ENCODE measurements around the gene EHD4.

EHD4 gene

DNA sequence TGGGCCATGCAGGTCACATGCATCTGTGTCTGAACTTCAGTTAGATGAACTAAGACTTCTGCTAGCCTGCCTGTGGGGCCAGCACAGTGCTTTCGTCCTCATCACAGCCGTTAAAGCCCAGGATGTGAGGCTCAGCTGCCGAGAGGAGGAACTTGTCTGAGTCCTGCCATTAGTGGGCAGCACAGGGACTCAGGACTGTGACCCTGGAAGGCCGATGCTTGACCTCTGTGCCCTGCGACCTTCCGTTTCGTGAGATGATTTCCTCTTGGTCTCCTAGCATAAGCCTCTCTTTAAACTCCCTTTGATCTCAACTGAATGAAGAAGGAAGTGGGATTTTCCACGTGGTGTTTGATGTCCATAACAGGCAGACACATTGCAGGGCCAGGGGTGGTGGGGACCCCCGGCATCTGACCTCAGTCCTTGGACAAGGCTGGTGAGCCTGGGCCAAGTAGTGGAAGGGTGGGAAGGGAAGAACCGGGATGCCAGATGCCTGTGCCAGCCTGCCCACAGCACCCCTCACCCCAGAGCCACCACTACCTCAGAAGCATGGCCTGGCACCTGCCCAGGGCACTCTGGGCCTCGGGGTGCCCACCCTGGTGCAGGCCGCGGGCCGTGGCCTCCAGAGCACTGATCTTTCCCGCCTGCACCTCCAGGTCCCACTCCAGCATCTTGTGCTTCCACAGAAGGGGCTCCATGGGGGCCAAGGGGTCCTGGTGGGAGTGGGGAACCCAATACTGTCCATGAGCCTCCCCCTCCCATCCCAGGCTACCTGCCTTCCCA is 112.1 kb downstream of the EHD4 start:
- TF ChIP-seq, protein P1, sequence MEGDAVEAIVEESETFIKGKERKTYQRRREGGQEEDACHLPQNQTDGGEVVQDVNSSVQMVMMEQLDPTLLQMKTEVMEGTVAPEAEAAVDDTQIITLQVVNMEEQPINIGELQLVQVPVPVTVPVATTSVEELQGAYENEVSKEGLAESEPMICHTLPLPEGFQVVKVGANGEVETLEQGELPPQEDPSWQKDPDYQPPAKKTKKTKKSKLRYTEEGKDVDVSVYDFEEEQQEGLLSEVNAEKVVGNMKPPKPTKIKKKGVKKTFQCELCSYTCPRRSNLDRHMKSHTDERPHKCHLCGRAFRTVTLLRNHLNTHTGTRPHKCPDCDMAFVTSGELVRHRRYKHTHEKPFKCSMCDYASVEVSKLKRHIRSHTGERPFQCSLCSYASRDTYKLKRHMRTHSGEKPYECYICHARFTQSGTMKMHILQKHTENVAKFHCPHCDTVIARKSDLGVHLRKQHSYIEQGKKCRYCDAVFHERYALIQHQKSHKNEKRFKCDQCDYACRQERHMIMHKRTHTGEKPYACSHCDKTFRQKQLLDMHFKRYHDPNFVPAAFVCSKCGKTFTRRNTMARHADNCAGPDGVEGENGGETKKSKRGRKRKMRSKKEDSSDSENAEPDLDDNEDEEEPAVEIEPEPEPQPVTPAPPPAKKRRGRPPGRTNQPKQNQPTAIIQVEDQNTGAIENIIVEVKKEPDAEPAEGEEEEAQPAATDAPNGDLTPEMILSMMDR (conservative IDR thresholded peaks at IDR 0.05): no peak
- TF ChIP-seq ZFX (IDR thresholded peaks at IDR 0.05): no peak
- no peak overlapping the region for H3K27ac ChIP-seq

GRCh38 chr15:41858756-41859155 is 113.6 kb downstream of the EHD4 start:
- no peak overlapping the region for H3K27ac ChIP-seq
- TF ChIP-seq, protein P1 (conservative IDR thresholded peaks at IDR 0.05): no peak
- TF ChIP-seq ZFX (IDR thresholded peaks at IDR 0.05): no peak

DNA sequence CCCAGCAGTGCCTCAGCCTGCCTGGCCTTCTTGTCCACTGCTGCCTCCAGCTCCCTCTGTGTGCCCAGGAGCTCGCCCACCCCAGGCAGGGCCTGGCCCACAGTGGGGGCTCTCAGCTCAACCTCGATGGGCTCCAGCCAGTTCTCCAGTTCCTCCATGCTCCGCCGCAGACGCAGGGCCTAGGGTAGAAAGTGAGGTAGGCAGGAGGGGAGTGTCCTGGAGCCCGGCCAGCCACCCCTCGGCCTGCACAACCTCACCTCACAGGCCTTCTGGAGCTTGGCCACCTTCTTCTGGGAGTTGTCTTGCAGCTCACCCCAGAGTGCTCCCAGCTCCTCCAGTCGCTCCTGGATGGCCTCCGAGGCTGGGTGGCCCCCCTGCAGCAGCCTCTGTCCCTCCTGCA is 115.0 kb downstream of the EHD4 start:
- no peak overlapping the region for H3K27ac ChIP-seq
- TF ChIP-seq, protein P1 (conservative IDR thresholded peaks at IDR 0.05): no peak
- TF ChIP-seq ZFX (IDR thresholded peaks at IDR 0.05): no peak

- no peak overlapping the region for H3K27ac ChIP-seq
- TF ChIP-seq, protein P1 (conservative IDR thresholded peaks at IDR 0.05): no peak
- TF ChIP-seq ZFX (IDR thresholded peaks at IDR 0.05): no peak
Measured at GRCh38 chr15:41856716-41857115, 115.6 kb downstream of the EHD4 start.

DNA sequence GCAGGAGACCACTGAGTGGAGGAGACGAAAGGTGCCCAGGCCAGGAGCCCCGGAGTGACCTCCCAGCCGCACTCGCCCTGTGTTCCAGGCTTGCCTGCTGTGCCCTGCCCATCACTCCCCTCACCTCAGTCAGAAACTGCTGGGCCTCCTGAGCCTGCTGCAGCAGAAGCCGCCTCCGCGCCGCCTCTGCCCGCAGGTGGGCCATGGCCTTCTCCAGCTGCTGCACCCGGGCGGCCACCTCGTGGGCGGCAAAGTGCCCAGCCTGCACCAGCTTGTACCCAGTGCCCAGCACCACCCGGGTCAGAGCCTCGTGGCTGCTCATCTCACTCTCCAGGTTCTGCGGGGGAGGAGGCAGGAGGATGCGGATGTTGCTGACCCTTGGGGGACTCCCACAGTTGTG is 116.1 kb downstream of the EHD4 start:
- TF ChIP-seq, protein P1 (conservative IDR thresholded peaks at IDR 0.05): no peak
- no peak for TF ChIP-seq ZFX (IDR thresholded peaks at IDR 0.05)
- no peak overlapping the region for H3K27ac ChIP-seq

- TF ChIP-seq, protein P1 (conservative IDR thresholded peaks at IDR 0.05): no peak
- no peak for TF ChIP-seq ZFX (IDR thresholded peaks at IDR 0.05)
- no peak overlapping the region for H3K27ac ChIP-seq
Measured at GRCh38 chr15:41855261-41855961, 116.9 kb downstream of the EHD4 start.

DNA sequence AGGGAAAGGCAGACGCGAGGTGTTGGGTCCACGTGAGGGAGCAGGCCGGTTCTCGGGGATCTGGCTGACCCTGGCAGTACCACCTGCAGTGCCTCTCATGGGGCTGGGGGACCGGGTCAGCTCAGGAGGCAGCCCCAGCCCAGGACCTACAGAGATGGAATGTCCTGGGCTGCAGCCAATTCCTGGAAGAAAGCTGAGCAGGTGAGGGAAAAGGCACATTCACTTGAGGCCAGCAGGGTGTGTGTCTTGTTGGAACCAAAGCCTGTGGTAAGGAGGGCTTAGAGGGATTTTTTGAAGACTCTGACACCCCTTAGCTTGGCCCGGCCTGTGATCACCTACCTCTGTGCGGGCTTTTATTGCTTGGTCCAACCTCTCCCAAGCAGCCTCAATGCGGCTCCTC is 117.9 kb downstream of the EHD4 start:
- H3K27ac ChIP-seq: no peak overlapping the region
- TF ChIP-seq, protein P1 (conservative IDR thresholded peaks at IDR 0.05): no peak
- TF ChIP-seq ZFX (IDR thresholded peaks at IDR 0.05): no peak
